ENCODE measurements around the gene ZNF546.
A peak's percentile ranks its signal among the peaks of the same experiment; 100 is the strongest.

The ZNF546 gene

GRCh38 chr19:40053491-40053890, 56.6 kb downstream of the ZNF546 start:
- H3K27me3 ChIP-seq (replicated peaks in 2 of 5; ENCODE audit: control insufficient read depth in 4 of 5, insufficient read depth in 5 of 5, low read length in 4 of 5): no peaks in the 10 kb centered on the region
- peaks cover 10 to 29% (median 21%) of the 10 kb centered on the region in 4 experiments for H3K36me3 ChIP-seq (ENCODE audit: control insufficient read depth in 4 of 4, insufficient read depth in 4 of 4, low read length in 3 of 4)
- H3K9me3 ChIP-seq (ENCODE audit: control extremely low read depth in 1 of 5, control insufficient read depth in 4 of 5, insufficient read depth in 2 of 5, low read depth in 1 of 5, low read length in 4 of 5): peaks cover 7 to 42% (median 19%) of the 10 kb centered on the region in 5 experiments
- WGBS (ENCODE audit: insufficient coverage): 97% methylated on average over 2 of the region's 2 CpGs
- H3K27ac ChIP-seq (ENCODE audit: insufficient read depth in 1 of 2, low read depth in 1 of 2, low read length in 2 of 2, poor library complexity in 1 of 2, severe bottlenecking in 2 of 2): no peak overlapping the region
- H3K4me3 ChIP-seq (ENCODE audit: control insufficient read depth in 1 of 7, extremely low read depth in 1 of 7, insufficient read depth in 4 of 7, low read depth in 2 of 7, low read length in 6 of 7): no peak overlapping the region
- POLR2A ChIA-PET: no interaction called here
- no peak for DNase-seq
- H3K4me1 ChIP-seq (ENCODE audit: control extremely low read depth in 1 of 4, control insufficient read depth in 4 of 4, insufficient read depth in 4 of 4, low read length in 3 of 4): peaks cover 4 to 20% (median 10%) of the 10 kb centered on the region in 4 experiments
- CTCF ChIA-PET: no interaction called here

- no peak overlapping the region for H3K27ac ChIP-seq (ENCODE audit: insufficient read depth in 1 of 2, low read depth in 1 of 2, low read length in 2 of 2, poor library complexity in 1 of 2, severe bottlenecking in 2 of 2)
- H3K27me3 ChIP-seq (replicated peaks in 2 of 5; ENCODE audit: control insufficient read depth in 4 of 5, insufficient read depth in 5 of 5, low read length in 4 of 5): no peaks in the 10 kb centered on the region
- H3K4me3 ChIP-seq (ENCODE audit: control insufficient read depth in 1 of 7, extremely low read depth in 1 of 7, insufficient read depth in 4 of 7, low read depth in 2 of 7, low read length in 6 of 7): peak overlapping the region in 2 of 7 experiments; percentile 6 to 79
- peaks cover 4 to 20% (median 10%) of the 10 kb centered on the region in 4 experiments for H3K4me1 ChIP-seq (ENCODE audit: control extremely low read depth in 1 of 4, control insufficient read depth in 4 of 4, insufficient read depth in 4 of 4, low read length in 3 of 4)
- ChIA-PET CTCF (interaction anchor here (2.3 kb wide), 1 partner anchor 84 kb away, joined by 7 read pairs; the partner anchor contains the start of gene PSMC4), POLR2A (no interaction called here)
- DNase-seq: no peak
- WGBS (ENCODE audit: insufficient coverage): 100% methylated on average over 5 of the region's 9 CpGs
- H3K9me3 ChIP-seq (ENCODE audit: control extremely low read depth in 1 of 5, control insufficient read depth in 4 of 5, insufficient read depth in 2 of 5, low read depth in 1 of 5, low read length in 4 of 5): peaks cover 6 to 37% (median 14%) of the 10 kb centered on the region in 5 experiments
- H3K36me3 ChIP-seq (ENCODE audit: control insufficient read depth in 4 of 4, insufficient read depth in 4 of 4, low read length in 3 of 4): peaks cover 5 to 22% (median 11%) of the 10 kb centered on the region in 4 experiments
Observed at GRCh38 chr19:40054632-40055031, 57.8 kb downstream of the ZNF546 start.

GRCh38 chr19:40055049-40055448, 58.2 kb downstream of the ZNF546 start:
- WGBS (ENCODE audit: insufficient coverage): 62% methylated on average over 9 of the region's 10 CpGs
- peak overlapping the region in 1 of 2 experiments; percentile 67 for H3K27ac ChIP-seq (ENCODE audit: insufficient read depth in 1 of 2, low read depth in 1 of 2, low read length in 2 of 2, poor library complexity in 1 of 2, severe bottlenecking in 2 of 2)
- no peak for DNase-seq
- ChIA-PET CTCF (interaction anchor here (0.9 to 2.4 kb wide), 3 partner anchors 25 to 84 kb away, joined by 3 to 7 read pairs (median 5); partner anchors contain the start of gene PSMC4), POLR2A (no interaction called here)
- H3K4me1 ChIP-seq (ENCODE audit: control extremely low read depth in 1 of 4, control insufficient read depth in 4 of 4, insufficient read depth in 4 of 4, low read length in 3 of 4): peaks cover 4 to 20% (median 10%) of the 10 kb centered on the region in 4 experiments
- H3K36me3 ChIP-seq (ENCODE audit: control insufficient read depth in 4 of 4, insufficient read depth in 4 of 4, low read length in 3 of 4): peaks cover 5 to 19% (median 9%) of the 10 kb centered on the region in 4 experiments
- peak overlapping the region in 6 of 7 experiments; percentile 76 to 95 (median 92) for H3K4me3 ChIP-seq (ENCODE audit: control insufficient read depth in 1 of 7, extremely low read depth in 1 of 7, insufficient read depth in 4 of 7, low read depth in 2 of 7, low read length in 6 of 7)
- no peaks in the 10 kb centered on the region for H3K27me3 ChIP-seq (replicated peaks in 2 of 5; ENCODE audit: control insufficient read depth in 4 of 5, insufficient read depth in 5 of 5, low read length in 4 of 5)
- H3K9me3 ChIP-seq (ENCODE audit: control extremely low read depth in 1 of 5, control insufficient read depth in 4 of 5, insufficient read depth in 2 of 5, low read depth in 1 of 5, low read length in 4 of 5): peaks cover 6 to 39% (median 14%) of the 10 kb centered on the region in 5 experiments

- DNase-seq: peak; percentile 64 to 86 (median 80)
- Histone ChIP-seq H3K36me3 (ENCODE audit: control insufficient read depth in 4 of 4, insufficient read depth in 4 of 4, low read length in 3 of 4) (peaks cover 0 to 12% (median 1%) of the 10 kb centered on the region in 4 experiments), H3K4me1 (ENCODE audit: control extremely low read depth in 1 of 4, control insufficient read depth in 4 of 4, insufficient read depth in 4 of 4, low read length in 3 of 4) (peaks cover 4 to 20% (median 10%) of the 10 kb centered on the region in 4 experiments), H3K4me3 (ENCODE audit: control insufficient read depth in 1 of 7, extremely low read depth in 1 of 7, insufficient read depth in 4 of 7, low read depth in 2 of 7, low read length in 6 of 7) (peak within 1 kb of the TSS; percentile 73 to 95 (median 91)), H3K27me3 (replicated peaks in 2 of 5; ENCODE audit: control insufficient read depth in 4 of 5, insufficient read depth in 5 of 5, low read length in 4 of 5) (no peaks in the 10 kb centered on the region), H3K27ac (ENCODE audit: insufficient read depth in 1 of 2, low read depth in 1 of 2, low read length in 2 of 2, poor library complexity in 1 of 2, severe bottlenecking in 2 of 2) (peak within 1 kb of the TSS; percentile 14 to 67), H3K9me3 (ENCODE audit: control extremely low read depth in 1 of 5, control insufficient read depth in 4 of 5, insufficient read depth in 2 of 5, low read depth in 1 of 5, low read length in 4 of 5) (peaks cover 2 to 31% (median 9%) of the 10 kb centered on the region in 5 experiments)
- ChIA-PET POLR2A (no interaction called here), CTCF (interaction anchor here (0.6 to 2.4 kb wide), 5 partner anchors 24 to 292 kb away, joined by 3 to 7 read pairs (median 4); partner anchors contain the start of gene PSMC4)
- WGBS (ENCODE audit: insufficient coverage): 0% methylated on average over 37 of the region's 41 CpGs
Observed at GRCh38 chr19:40055832-40056504, 59.1 kb downstream of the ZNF546 start, which contains the start of gene ZNF780B. TSS of gene ZNF780B (minus strand) at chr19:40056231. CDS start at chr19:40050332, 5,899 bp downstream.

- Histone ChIP-seq H3K4me1 (ENCODE audit: control extremely low read depth in 1 of 4, control insufficient read depth in 4 of 4, insufficient read depth in 4 of 4, low read length in 3 of 4) (peaks cover 4 to 20% (median 10%) of the 10 kb centered on the region in 4 experiments), H3K4me3 (ENCODE audit: control insufficient read depth in 1 of 7, extremely low read depth in 1 of 7, insufficient read depth in 4 of 7, low read depth in 2 of 7, low read length in 6 of 7) (peak overlapping the region in 6 of 7 experiments; percentile 76 to 95 (median 92)), H3K27me3 (replicated peaks in 2 of 5; ENCODE audit: control insufficient read depth in 4 of 5, insufficient read depth in 5 of 5, low read length in 4 of 5) (no peaks in the 10 kb centered on the region), H3K36me3 (ENCODE audit: control insufficient read depth in 4 of 4, insufficient read depth in 4 of 4, low read length in 3 of 4) (peaks cover 0 to 10% (median under 1%) of the 10 kb centered on the region in 4 experiments), H3K9me3 (ENCODE audit: control extremely low read depth in 1 of 5, control insufficient read depth in 4 of 5, insufficient read depth in 2 of 5, low read depth in 1 of 5, low read length in 4 of 5) (peaks cover 2 to 31% (median 9%) of the 10 kb centered on the region in 5 experiments), H3K27ac (ENCODE audit: insufficient read depth in 1 of 2, low read depth in 1 of 2, low read length in 2 of 2, poor library complexity in 1 of 2, severe bottlenecking in 2 of 2) (peak overlapping the region; percentile 14 to 67)
- CTCF ChIA-PET: interaction anchor here (1.4 to 2.4 kb wide), 3 partner anchors 23 to 109 kb away, joined by 3 to 7 read pairs (median 5); partner anchors contain the start of gene PSMC4
- POLR2A ChIA-PET: no interaction called here
- peak in 1 of 3 donors; percentile 49 for DNase-seq
- WGBS (ENCODE audit: insufficient coverage): 0% methylated on average over 3 of the region's 7 CpGs
Observed at GRCh38 chr19:40056505-40056904, 59.6 kb downstream of the ZNF546 start.

GRCh38 chr19:40057166-40057565, 60.3 kb downstream of the ZNF546 start:
- H3K4me3 ChIP-seq (ENCODE audit: control insufficient read depth in 1 of 7, extremely low read depth in 1 of 7, insufficient read depth in 4 of 7, low read depth in 2 of 7, low read length in 6 of 7): peak overlapping the region in 3 of 7 experiments; percentile 76 to 93 (median 79)
- H3K27ac ChIP-seq (ENCODE audit: insufficient read depth in 1 of 2, low read depth in 1 of 2, low read length in 2 of 2, poor library complexity in 1 of 2, severe bottlenecking in 2 of 2): no peak overlapping the region
- peaks cover 0 to 25% (median 9%) of the 10 kb centered on the region in 5 experiments for H3K9me3 ChIP-seq (ENCODE audit: control extremely low read depth in 1 of 5, control insufficient read depth in 4 of 5, insufficient read depth in 2 of 5, low read depth in 1 of 5, low read length in 4 of 5)
- no peaks in the 10 kb centered on the region for H3K27me3 ChIP-seq (replicated peaks in 2 of 5; ENCODE audit: control insufficient read depth in 4 of 5, insufficient read depth in 5 of 5, low read length in 4 of 5)
- DNase-seq: no peak
- ChIA-PET CTCF (interaction anchor here (1.4 to 2.4 kb wide), 2 partner anchors 22 to 108 kb away, joined by 3 to 5 read pairs; no protein-coding TSS in a partner anchor), POLR2A (no interaction called here)
- H3K4me1 ChIP-seq (ENCODE audit: control extremely low read depth in 1 of 4, control insufficient read depth in 4 of 4, insufficient read depth in 4 of 4, low read length in 3 of 4): peaks cover 4 to 20% (median 10%) of the 10 kb centered on the region in 4 experiments
- no CpG with 5 or more reads among the region's 1 CpG for WGBS (ENCODE audit: insufficient coverage)
- peaks cover 0 to 4% (median 0%) of the 10 kb centered on the region in 4 experiments for H3K36me3 ChIP-seq (ENCODE audit: control insufficient read depth in 4 of 4, insufficient read depth in 4 of 4, low read length in 3 of 4)
